Natural killer cell treated with Interleukin-12 subunit alpha and Interleukin-12 subunit beta and Interleukin-15 and Interleukin-18, amount 100 ng/mL, for 72 hours (primary cell): Measurements from ENCODE around the gene GOLGA6L10. TPM values are rescaled to one million over a fixed set of nuclear protein-coding genes. Genes with fewer than 3 reads are reported as not detected.

Experiments
- total RNA-seq, 2 donors: library from RNA; stranded (reverse); gene quantifications; one replicate each; pipeline ENCODE4 v1.2.3, GENCODE V29; 2022

The GOLGA6L10 gene
- total RNA-seq, 2 donors from 2014 or later = 2.4 to 3.0 TPM

Other genes starting within 250 kb of the GOLGA6L10 start
- gene EFL1, start 86.7 kb downstream of the GOLGA6L10 start, total RNA-seq = 10 to 100 TPM; 23.4 to 35.6 TPM
- 1 to 10 TPM in 1 of 2 donors, under 1 TPM in 1; 0.59 to 1.3 TPM for gene SAXO2, start 86.7 kb downstream of the GOLGA6L10 start, total RNA-seq
- 1 to 10 TPM; 6.7 to 7.4 TPM for gene GOLGA6L9, start 80.3 kb upstream of the GOLGA6L10 start, total RNA-seq
- gene RPS17, start 191.0 kb upstream of the GOLGA6L10 start, total RNA-seq = 1,000 to 10,000 TPM; 1,081 to 1,285 TPM